Neural cell (in vitro differentiated cells): ENCODE measurements around the gene PAK5. TPM values are rescaled to one million over a fixed set of nuclear protein-coding genes. Genes with fewer than 3 reads are reported as not detected.
A peak's percentile ranks its signal among the peaks of the same experiment; 100 is the strongest.

Experiments used
- H2AFZ ChIP-seq: fragments of 200-600, 300-800 bp; sonication (generic), shearing (Covaris generic); 2 replicates; pipeline ENCODE4 v1.6.0; 2014; ENCODE audit warnings: low read depth, mild to moderate bottlenecking, antibody characterized with exemption, low read length, moderate library complexity
- H3F3A ChIP-seq: fragments of 200-600 bp; shearing (Covaris generic); 2 replicates; pipeline ENCODE4 v1.6.1; 2016; ENCODE audit warnings: mild to moderate bottlenecking, moderate library complexity, mixed read lengths, antibody characterized with exemption, low read length; ENCODE audit not compliant: insufficient read depth, poor library complexity, severe bottlenecking
- H3K27ac ChIP-seq: fragments of 200-600, 300-800 bp; sonication (generic), shearing (Covaris generic); 2 replicates; pipeline ENCODE4 v1.5.1; 2014; ENCODE audit warnings: mild to moderate bottlenecking, low read length, moderate library complexity
- H3K27me3 ChIP-seq: fragments of 300-800, 200-600 bp; sonication (generic), shearing (Covaris generic); 2 replicates; pipeline ENCODE4 v1.6.0; 2014; ENCODE audit warnings: mild to moderate bottlenecking, low read depth, low read length, moderate library complexity; ENCODE audit not compliant: insufficient read depth
- H3K36me3 ChIP-seq: fragments of 300-800, 200-600 bp; sonication (generic), shearing (Covaris generic); 2 replicates; pipeline ENCODE4 v1.5.1; 2014; ENCODE audit warnings: mild to moderate bottlenecking, antibody characterized with exemption, low read length, moderate library complexity; ENCODE audit not compliant: insufficient read depth
- H3K4me2 ChIP-seq: fragments of 300-800, 200-600 bp; sonication (generic), shearing (Covaris generic); 2 replicates; pipeline ENCODE4 v1.6.0; 2014; ENCODE audit warnings: mild to moderate bottlenecking, low read length
- H3K4me3 ChIP-seq: fragments of 300-800, 200-600 bp; sonication (generic), shearing (Covaris generic); 2 replicates; pipeline ENCODE4 v1.5.1; 2014; ENCODE audit warnings: mild to moderate bottlenecking, low read length, moderate library complexity
- H3K79me2 ChIP-seq: fragments of 200-600 bp; shearing (Covaris generic); replicated peaks from 2 replicates; pipeline ENCODE4 v1.6.0; 2014; ENCODE audit warnings: mild to moderate bottlenecking, low read length, moderate library complexity; ENCODE audit not compliant: insufficient read depth
- H3K9ac ChIP-seq: fragments of 300-800, 200-600 bp; sonication (generic), shearing (Covaris generic); 2 replicates; pipeline ENCODE4 v1.6.1; 2016; ENCODE audit warnings: mild to moderate bottlenecking, low read length, mixed read lengths
- H3K9me2 ChIP-seq: fragments of 200-600 bp; shearing (Covaris generic); 2 replicates; pipeline ENCODE4 v1.6.1; 2016; ENCODE audit warnings: mild to moderate bottlenecking, low read length, mixed read lengths; ENCODE audit not compliant: insufficient read depth
- H3K9me3 ChIP-seq: fragments of 200-600, 300-800 bp; sonication (generic), shearing (Covaris generic); 2 replicates; pipeline ENCODE4 v1.6.1; 2016; ENCODE audit warnings: mild to moderate bottlenecking, mixed run types, low read length, moderate library complexity, mixed read lengths
- H4K20me1 ChIP-seq: fragments of 200-600 bp; shearing (Covaris generic); 2 replicates; pipeline ENCODE4 v1.6.1; 2016; ENCODE audit warnings: mild to moderate bottlenecking, mixed run types; ENCODE audit not compliant: insufficient read depth
- CTCF ChIP-seq: fragments of 450-650 bp; IDR thresholded peaks from 2 replicates; pipeline ENCODE4 v1.5.1; 2014; ENCODE audit warnings: antibody characterized with exemption, mild to moderate bottlenecking, moderate library complexity; ENCODE audit not compliant: poor library complexity, severe bottlenecking
- EP300 ChIP-seq: fragments of 450-650 bp; conservative IDR thresholded peaks from 2 replicates; pipeline ENCODE4 v1.6.1; 2014; ENCODE audit warnings: antibody characterized with exemption, mild to moderate bottlenecking, moderate library complexity; ENCODE audit not compliant: poor library complexity, severe bottlenecking
- EZH2 ChIP-seq: fragments of 200-600, 300-800 bp; shearing (Covaris generic), sonication (generic); IDR thresholded peaks from 2 replicates; pipeline ENCODE4 v1.6.1; 2014; ENCODE audit warnings: antibody characterized with exemption, low read length, borderline replicate concordance, mild to moderate bottlenecking; ENCODE audit not compliant: insufficient read depth, poor library complexity, severe bottlenecking
- MXI1 ChIP-seq: fragments of 450-650 bp; conservative IDR thresholded peaks from 2 replicates; pipeline ENCODE4 v1.6.1; 2014; ENCODE audit warnings: antibody characterized with exemption, mild to moderate bottlenecking; ENCODE audit not compliant: poor library complexity, severe bottlenecking
- POLR2AphosphoS5 ChIP-seq: IDR thresholded peaks from 2 replicates; pipeline ENCODE4 v1.6.1; 2012
- RAD21 ChIP-seq: fragments of 450-650 bp; conservative IDR thresholded peaks from 2 replicates; pipeline ENCODE4 v1.6.1; 2014; ENCODE audit warnings: antibody characterized with exemption, mild to moderate bottlenecking, moderate library complexity
- REST ChIP-seq: IDR thresholded peaks from 2 replicates; pipeline ENCODE4 v1.6.1; 2012; ENCODE audit warnings: borderline replicate concordance
- SMC3 ChIP-seq: fragments of 450-650 bp; conservative IDR thresholded peaks from 2 replicates; pipeline ENCODE4 v1.6.1; 2014; ENCODE audit warnings: antibody characterized with exemption, mild to moderate bottlenecking, moderate library complexity; ENCODE audit not compliant: poor library complexity
- TAF1 ChIP-seq: IDR thresholded peaks from 2 replicates; pipeline ENCODE4 v1.6.1; 2012; ENCODE audit warnings: low read depth
- polyA plus RNA-seq: library from polyadenylated mRNA; depleted of rRNA; stranded (reverse); fragments of >200 nt; gene quantifications from 2 replicates; pipeline ENCODE4 v1.2.3, GENCODE V29; 2014

The PAK5 gene
- polyA plus RNA-seq, 1 donor from 2014 or later, result 48.3 TPM

- H3K9me3 ChIP-seq, result peaks cover 3% of the 10 kb centered on the region
- no peak overlapping the region for H3K4me3 ChIP-seq
- no peaks in the 10 kb centered on the region for H4K20me1 ChIP-seq
- H3K27ac ChIP-seq, result peak overlapping the region; percentile 7
- no peaks in the 10 kb centered on the region for H3K27me3 ChIP-seq
- no peak overlapping the region for H3K9ac ChIP-seq
- H3K36me3 ChIP-seq, result no peaks in the 10 kb centered on the region
- no peaks in the 10 kb centered on the region for H3F3A ChIP-seq
- TF ChIP-seq RAD21 (peak; percentile 87), MXI1 (no peak), SMC3 (peak; percentile 95), REST (no peak), POLR2AphosphoS5 (no peak), EP300 (no peak), CTCF (peak; percentile 88), EZH2 (no peak), TAF1 (no peak)
- peak overlapping the region; percentile 56 for H2AFZ ChIP-seq
- H3K4me2 ChIP-seq, result no peak overlapping the region
- H3K79me2 ChIP-seq, result no peaks in the 10 kb centered on the region
- no peaks in the 10 kb centered on the region for H3K9me2 ChIP-seq
These were observed 228.9 kb downstream of the PAK5 start for GRCh38 chr20:9609887-9610502.

- H4K20me1 ChIP-seq, result no peaks in the 10 kb centered on the region
- no peaks in the 10 kb centered on the region for H3K27me3 ChIP-seq
- no peak overlapping the region for H3K4me2 ChIP-seq
- no peaks in the 10 kb centered on the region for H3K9me2 ChIP-seq
- H3K9me3 ChIP-seq, result peaks cover 2% of the 10 kb centered on the region
- TF ChIP-seq POLR2AphosphoS5 (no peak), EP300 (no peak), SMC3 (no peak), MXI1 (no peak), CTCF (no peak)
- H3K36me3 ChIP-seq, result no peaks in the 10 kb centered on the region
- no peaks in the 10 kb centered on the region for H3F3A ChIP-seq
- peak overlapping the region; percentile 56 for H2AFZ ChIP-seq
- H3K4me3 ChIP-seq, result no peak overlapping the region
- no peak overlapping the region for H3K27ac ChIP-seq
- no peaks in the 10 kb centered on the region for H3K79me2 ChIP-seq
- no peak overlapping the region for H3K9ac ChIP-seq
These were observed 230.1 kb downstream of the PAK5 start for GRCh38 chr20:9608639-9609340.
